Neural progenitor cell (in vitro differentiated cells): Measurements from ENCODE around the gene DGCR6L. TPM values are rescaled to one million over a fixed set of nuclear protein-coding genes. Genes with fewer than 3 reads are reported as not detected.
"Not testable (repeated sequence)": the region's sequence is repeated elsewhere in the genome, so short reads cannot be mapped to it uniquely, and the experiment has no call there.

Source experiments
- DNase-seq: peaks from one replicate; pipeline ENCODE4 v3.0.0-alpha.2; 2016; ENCODE audit warnings: low spot score
- H2AFZ ChIP-seq: fragments of 200-600 bp; sonication (generic); replicated peaks from 2 replicates; pipeline ENCODE4 v1.6.1; 2016; ENCODE audit warnings: antibody characterized with exemption
- H3F3A ChIP-seq: fragments of 200-600 bp; sonication (generic); 2 replicates; pipeline ENCODE4 v1.6.1; 2016; ENCODE audit warnings: antibody characterized with exemption, low read depth
- H3K27ac ChIP-seq: fragments of 200-600 bp; sonication (generic); 2 replicates; pipeline ENCODE4 v1.5.1; 2016; ENCODE audit warnings: mild to moderate bottlenecking
- H3K27me3 ChIP-seq: fragments of 200-600 bp; sonication (generic); 2 replicates; pipeline ENCODE4 v1.6.1; 2016; ENCODE audit warnings: mild to moderate bottlenecking, moderate library complexity
- H3K36me3 ChIP-seq: fragments of 200-600 bp; sonication (generic); 2 replicates; pipeline ENCODE4 v1.5.1; 2016
- H3K4me1 ChIP-seq: fragments of 200-600 bp; sonication (generic); 2 replicates; pipeline ENCODE4 v1.6.1; 2016; ENCODE audit warnings: mixed run types
- H3K4me2 ChIP-seq: fragments of 200-600 bp; sonication (generic); 2 replicates; pipeline ENCODE4 v1.6.1; 2016
- H3K4me3 ChIP-seq: fragments of 200-600 bp; sonication (generic); 2 replicates; pipeline ENCODE4 v1.5.1; 2016
- H3K79me2 ChIP-seq: fragments of 200-600 bp; sonication (generic); 2 replicates; pipeline ENCODE4 v1.6.1; 2016; ENCODE audit warnings: low read depth
- H3K9ac ChIP-seq: fragments of 200-600 bp; sonication (generic); 2 replicates; pipeline ENCODE4 v1.6.1; 2016
- H3K9me3 ChIP-seq: fragments of 200-600 bp; sonication (generic); 2 replicates; pipeline ENCODE4 v1.5.1; 2016; ENCODE audit warnings: low read depth
- H4K20me1 ChIP-seq: fragments of 200-600 bp; sonication (generic); 2 replicates; pipeline ENCODE4 v1.6.1; 2016; ENCODE audit warnings: low read depth
- H3K27ac Mint-ChIP-seq: 3 replicates; pipeline ENCODE4 v1.8.0; 2021; ENCODE audit warnings: mixed read lengths
- H3K27me3 Mint-ChIP-seq: 2 replicates; pipeline ENCODE4 v1.8.0; 2022; ENCODE audit warnings: low read depth, mild to moderate bottlenecking, inconsistent platforms, moderate library complexity, mixed read lengths; ENCODE audit not compliant: insufficient read depth
- H3K36me3 Mint-ChIP-seq: 3 replicates; pipeline ENCODE4 v1.8.0; 2021; ENCODE audit warnings: mixed read lengths
- H3K4me1 Mint-ChIP-seq: 3 replicates; pipeline ENCODE4 v1.8.0; 2021; ENCODE audit warnings: mixed read lengths
- H3K4me3 Mint-ChIP-seq: 3 replicates; pipeline ENCODE4 v1.8.0; 2021; ENCODE audit warnings: mild to moderate bottlenecking, moderate library complexity, mixed read lengths
- H3K9me3 Mint-ChIP-seq: 3 replicates; pipeline ENCODE4 v1.8.0; 2020; ENCODE audit warnings: mixed read lengths
- EZH2 ChIP-seq: fragments of 200-600 bp; sonication (generic); IDR thresholded peaks from 2 replicates; pipeline ENCODE4 v1.6.1; 2017; ENCODE audit warnings: antibody characterized with exemption, mild to moderate bottlenecking, moderate library complexity
- EZH2phosphoT487 ChIP-seq: fragments of 200-600 bp; sonication (generic); IDR thresholded peaks from 2 replicates; pipeline ENCODE4 v1.6.1; 2017; ENCODE audit warnings: antibody characterized with exemption
- total RNA-seq: library from RNA; depleted of rRNA; stranded (reverse); fragments of >200 nt; gene quantifications from 2 replicates; pipeline ENCODE4 v1.2.3, GENCODE V29; 2015; ENCODE audit warnings: low replicate concordance
- TF ChIP-seq, protein P1 (sequence below): fragments of 200-600 bp; sonication (generic); IDR thresholded peaks from 2 replicates; pipeline ENCODE4 v1.5.1; 2017; ENCODE audit warnings: antibody characterized with exemption, mild to moderate bottlenecking

DGCR6L gene
- total RNA-seq, 1 donor from 2014 or later = 22.3 TPM

DNA sequence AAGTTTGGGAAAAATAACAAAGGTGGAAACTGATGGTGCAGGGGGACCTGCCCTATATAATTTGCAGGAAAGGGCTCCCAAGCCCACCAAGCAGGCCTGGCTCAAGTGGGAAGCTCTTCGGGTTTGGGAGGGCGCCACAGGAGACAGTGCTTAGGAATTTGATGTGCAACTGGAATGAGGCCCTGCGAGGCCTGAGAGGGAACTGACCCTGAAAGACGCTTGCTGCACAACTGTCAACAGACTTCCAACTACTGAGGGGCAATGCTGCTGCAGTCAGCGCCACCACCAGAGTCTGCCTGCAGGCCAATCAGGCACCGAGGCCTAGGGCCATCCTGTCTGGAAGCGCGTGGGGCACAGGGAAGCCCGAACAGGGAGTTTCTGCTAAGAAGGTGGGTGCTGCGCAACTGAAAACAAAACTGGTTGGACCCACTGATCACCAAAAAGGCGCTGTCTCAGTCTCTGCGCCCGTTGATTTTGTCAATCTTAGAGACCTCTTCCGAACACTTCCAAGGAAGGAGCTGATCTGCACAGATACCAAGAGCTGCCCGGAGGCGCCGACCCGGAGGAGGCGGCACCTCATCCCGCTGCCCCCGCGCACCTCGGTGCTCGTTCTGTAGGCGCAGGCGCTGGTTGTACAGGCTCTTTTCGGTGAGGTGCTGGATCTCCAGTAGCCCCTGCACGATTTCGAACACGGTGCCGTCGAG lies 667 bp downstream of the DGCR6L start:
- no peak overlapping the region for H3K27ac Mint-ChIP-seq
- peaks cover 25% of the 10 kb centered on the region for H3K79me2 ChIP-seq
- peaks cover 12% of the 10 kb centered on the region for H3K4me1 ChIP-seq
- H3K4me2 ChIP-seq = peak overlapping the region; percentile 90
- peak; percentile 66 for DNase-seq
- peak overlapping the region; percentile 23 for H3K9ac ChIP-seq
- TF ChIP-seq, protein P1, sequence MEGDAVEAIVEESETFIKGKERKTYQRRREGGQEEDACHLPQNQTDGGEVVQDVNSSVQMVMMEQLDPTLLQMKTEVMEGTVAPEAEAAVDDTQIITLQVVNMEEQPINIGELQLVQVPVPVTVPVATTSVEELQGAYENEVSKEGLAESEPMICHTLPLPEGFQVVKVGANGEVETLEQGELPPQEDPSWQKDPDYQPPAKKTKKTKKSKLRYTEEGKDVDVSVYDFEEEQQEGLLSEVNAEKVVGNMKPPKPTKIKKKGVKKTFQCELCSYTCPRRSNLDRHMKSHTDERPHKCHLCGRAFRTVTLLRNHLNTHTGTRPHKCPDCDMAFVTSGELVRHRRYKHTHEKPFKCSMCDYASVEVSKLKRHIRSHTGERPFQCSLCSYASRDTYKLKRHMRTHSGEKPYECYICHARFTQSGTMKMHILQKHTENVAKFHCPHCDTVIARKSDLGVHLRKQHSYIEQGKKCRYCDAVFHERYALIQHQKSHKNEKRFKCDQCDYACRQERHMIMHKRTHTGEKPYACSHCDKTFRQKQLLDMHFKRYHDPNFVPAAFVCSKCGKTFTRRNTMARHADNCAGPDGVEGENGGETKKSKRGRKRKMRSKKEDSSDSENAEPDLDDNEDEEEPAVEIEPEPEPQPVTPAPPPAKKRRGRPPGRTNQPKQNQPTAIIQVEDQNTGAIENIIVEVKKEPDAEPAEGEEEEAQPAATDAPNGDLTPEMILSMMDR = no peak
- TF ChIP-seq EZH2 (no peak), EZH2phosphoT487 (no peak)
- no peaks in the 10 kb centered on the region for H3K27me3 ChIP-seq
- H3K9me3 Mint-ChIP-seq = no peaks in the 10 kb centered on the region
- H3K4me1 Mint-ChIP-seq = peaks cover 41% of the 10 kb centered on the region
- H3K4me3 ChIP-seq = peak overlapping the region; percentile 91
- no peaks in the 10 kb centered on the region for H3K36me3 ChIP-seq
- peaks cover 15% of the 10 kb centered on the region for H3F3A ChIP-seq
- H3K36me3 Mint-ChIP-seq = no peaks in the 10 kb centered on the region
- peaks cover 46% of the 10 kb centered on the region for H4K20me1 ChIP-seq
- H3K27me3 Mint-ChIP-seq = peaks cover 2% of the 10 kb centered on the region
- H3K4me3 Mint-ChIP-seq = peak overlapping the region; percentile 95
- no peak overlapping the region for H3K27ac ChIP-seq
- H3K9me3 ChIP-seq = no peaks in the 10 kb centered on the region
- peak overlapping the region; percentile 53 for H2AFZ ChIP-seq

DNA sequence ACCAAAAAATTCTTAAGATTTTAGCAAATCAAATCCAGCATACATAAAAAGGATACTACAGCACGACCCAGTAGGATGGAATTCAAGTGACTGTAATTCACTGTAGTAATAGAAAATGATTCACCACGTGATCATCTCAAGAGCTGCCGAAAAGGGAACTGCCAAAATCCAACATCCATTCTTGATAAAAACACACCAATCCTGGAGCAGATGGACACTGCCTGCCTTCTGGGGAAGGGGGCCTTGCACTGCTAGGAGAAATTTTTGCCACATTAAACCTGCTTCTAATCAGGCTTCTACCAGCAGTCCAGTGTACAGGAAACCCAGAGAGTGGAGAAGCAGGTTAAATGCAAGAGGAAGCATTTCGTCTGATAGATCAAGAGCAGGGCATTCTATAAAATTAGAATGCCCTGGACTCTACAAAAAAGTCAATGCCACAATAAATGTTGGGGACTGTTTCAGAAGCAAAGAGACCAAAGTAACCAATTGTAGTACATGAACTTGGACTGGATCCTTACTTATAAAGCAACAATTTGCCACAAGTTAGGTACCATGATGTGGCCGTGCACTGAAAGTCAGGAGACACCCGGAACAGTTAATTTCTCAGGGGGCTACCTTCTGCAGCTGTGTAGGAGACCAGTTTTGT lies 1.7 kb downstream of the DGCR6L start:
- Mint-ChIP-seq H3K4me1 (peaks cover 39% of the 10 kb centered on the region), H3K4me3 (peak overlapping the region; percentile 95)
- peaks cover 15% of the 10 kb centered on the region for H3F3A ChIP-seq
- not testable (repeated sequence) for H2AFZ ChIP-seq, H3K36me3 ChIP-seq, H3K27me3 Mint-ChIP-seq, H3K9me3 Mint-ChIP-seq, H3K4me3 ChIP-seq, H3K9ac ChIP-seq, H3K9me3 ChIP-seq, H3K36me3 Mint-ChIP-seq, H3K27ac ChIP-seq, H3K27ac Mint-ChIP-seq, H3K27me3 ChIP-seq
- H3K4me2 ChIP-seq = peak overlapping the region; percentile 6
- peaks cover 12% of the 10 kb centered on the region for H3K4me1 ChIP-seq
- H3K79me2 ChIP-seq = peaks cover 25% of the 10 kb centered on the region
- DNase-seq = peak; percentile 1
- peaks cover 48% of the 10 kb centered on the region for H4K20me1 ChIP-seq

DNA sequence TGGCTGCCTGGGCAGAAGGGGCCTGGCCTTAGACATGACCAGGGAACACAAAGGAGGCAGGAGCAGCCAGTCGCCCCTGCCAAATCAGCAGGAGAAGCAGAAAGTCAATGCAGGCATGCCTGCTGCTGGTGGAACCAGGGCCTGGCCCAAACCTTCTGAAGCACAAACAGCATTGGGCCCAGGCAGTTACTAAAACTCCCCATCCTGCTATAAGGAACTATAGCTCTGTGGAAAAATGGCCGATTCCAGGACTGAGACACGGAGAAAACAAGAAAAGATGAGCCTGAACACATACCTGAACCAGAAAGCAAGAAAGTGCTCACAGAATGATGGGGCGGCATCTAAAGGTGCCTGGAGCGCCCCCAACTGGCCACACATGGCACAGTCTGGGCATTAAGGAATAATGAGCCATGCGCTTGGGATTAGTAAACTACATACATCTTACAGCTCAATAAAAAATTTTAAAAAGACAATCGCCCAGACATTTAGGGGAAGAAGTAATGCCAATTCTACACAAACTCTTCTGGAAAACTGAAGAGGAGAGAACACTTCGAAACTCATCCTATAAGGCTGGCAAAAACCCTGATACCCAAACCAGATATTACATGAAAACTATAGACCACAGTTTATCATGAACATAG lies 2.3 kb downstream of the DGCR6L start:
- not testable (repeated sequence) for H3K27ac Mint-ChIP-seq

More for the DNA sequence above, 2.3 kb downstream of the DGCR6L start:
- H3K4me1 ChIP-seq, H3K27me3 ChIP-seq, H3K9ac ChIP-seq, H2AFZ ChIP-seq, H3K27me3 Mint-ChIP-seq, H3K36me3 ChIP-seq, H3K9me3 ChIP-seq, H3K9me3 Mint-ChIP-seq, H3K36me3 Mint-ChIP-seq, H3K27ac ChIP-seq, H3K4me3 ChIP-seq: not testable (repeated sequence)
- Histone ChIP-seq H3F3A (peaks cover 15% of the 10 kb centered on the region), H4K20me1 (peaks cover 48% of the 10 kb centered on the region), H3K79me2 (peaks cover 25% of the 10 kb centered on the region), H3K4me2 (peak overlapping the region; percentile 33)
- Mint-ChIP-seq H3K4me1 (peaks cover 34% of the 10 kb centered on the region), H3K4me3 (peak overlapping the region; percentile 95)
- TF ChIP-seq, protein P1 = peak; percentile 77
- DNase-seq = peak; percentile 24
